ENCODE measurements around the gene PLPP4.

PLPP4 gene

GRCh38 chr10:120614680-120615079 is 157.7 kb downstream of the PLPP4 start:
- no peak for DNase-seq

GRCh38 chr10:120616311-120616911 is 159.4 kb downstream of the PLPP4 start:
- DNase-seq = no peak

- no peak for DNase-seq
These were observed 171.2 kb downstream of the PLPP4 start for GRCh38 chr10:120628197-120628596.

GRCh38 chr10:120630266-120630665 is 173.2 kb downstream of the PLPP4 start:
- DNase-seq = no peak

GRCh38 chr10:120632047-120632446 is 175.0 kb downstream of the PLPP4 start:
- DNase-seq = no peak

- no peak for DNase-seq
These were observed 175.9 kb downstream of the PLPP4 start for GRCh38 chr10:120632942-120633341.

- DNase-seq = no peak
These were observed 177.6 kb downstream of the PLPP4 start for GRCh38 chr10:120634659-120635058.
